Measurements from ENCODE around the gene PDK2. TPM values are rescaled to one million over a fixed set of nuclear protein-coding genes. Genes with fewer than 3 reads are reported as not detected.

PDK2 gene
- total RNA-seq, 4 donors from 2014 or later: 31.6 to 70.6 (median 58.1) TPM

- Histone ChIP-seq H3K9me3 (no peaks in the 10 kb centered on the region), H3K36me3 (no peaks in the 10 kb centered on the region), H3K27me3 (no peaks in the 10 kb centered on the region), H3K4me1 (peaks cover 0 to 25% (median 1%) of the 10 kb centered on the region in 3 donors), H3K4me3 (no peak overlapping the region), H3K27ac (peak overlapping the region in 3 of 4 donors; percentile 41 to 76 (median 57))
- ATAC-seq: peak; percentile 26
- WGBS, 2 donors (ENCODE audit: low coverage in 1 of 2): 28 to 72% methylated on average over 3 to 7 of the region's 12 CpGs
- no peak for TF ChIP-seq POLR2A (IDR thresholded peaks at IDR 0.05)
- TF ChIP-seq EP300 (IDR thresholded peaks at IDR 0.05): no peak
- TF ChIP-seq POLR2AphosphoS5 (IDR thresholded peaks at IDR 0.05): no peak
- TF ChIP-seq, protein P1, sequence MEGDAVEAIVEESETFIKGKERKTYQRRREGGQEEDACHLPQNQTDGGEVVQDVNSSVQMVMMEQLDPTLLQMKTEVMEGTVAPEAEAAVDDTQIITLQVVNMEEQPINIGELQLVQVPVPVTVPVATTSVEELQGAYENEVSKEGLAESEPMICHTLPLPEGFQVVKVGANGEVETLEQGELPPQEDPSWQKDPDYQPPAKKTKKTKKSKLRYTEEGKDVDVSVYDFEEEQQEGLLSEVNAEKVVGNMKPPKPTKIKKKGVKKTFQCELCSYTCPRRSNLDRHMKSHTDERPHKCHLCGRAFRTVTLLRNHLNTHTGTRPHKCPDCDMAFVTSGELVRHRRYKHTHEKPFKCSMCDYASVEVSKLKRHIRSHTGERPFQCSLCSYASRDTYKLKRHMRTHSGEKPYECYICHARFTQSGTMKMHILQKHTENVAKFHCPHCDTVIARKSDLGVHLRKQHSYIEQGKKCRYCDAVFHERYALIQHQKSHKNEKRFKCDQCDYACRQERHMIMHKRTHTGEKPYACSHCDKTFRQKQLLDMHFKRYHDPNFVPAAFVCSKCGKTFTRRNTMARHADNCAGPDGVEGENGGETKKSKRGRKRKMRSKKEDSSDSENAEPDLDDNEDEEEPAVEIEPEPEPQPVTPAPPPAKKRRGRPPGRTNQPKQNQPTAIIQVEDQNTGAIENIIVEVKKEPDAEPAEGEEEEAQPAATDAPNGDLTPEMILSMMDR (IDR thresholded peaks at IDR 0.05): no peak
These were observed 28.6 kb downstream of the PDK2 start for GRCh38 chr17:50123649-50124349.

- 80 to 86% methylated on average over 3 of the region's 4 CpGs for WGBS, 2 donors (ENCODE audit: low coverage in 1 of 2)
- no peaks in the 10 kb centered on the region for H3K27me3 ChIP-seq
- H3K36me3 ChIP-seq: no peaks in the 10 kb centered on the region
- no peak overlapping the region for H3K4me3 ChIP-seq
- TF ChIP-seq POLR2A (IDR thresholded peaks at IDR 0.05) (no peak), EP300 (IDR thresholded peaks at IDR 0.05) (no peak), POLR2AphosphoS5 (IDR thresholded peaks at IDR 0.05) (no peak)
- TF ChIP-seq, protein P1 (IDR thresholded peaks at IDR 0.05): no peak
- H3K4me1 ChIP-seq: peaks cover 0 to 42% (median 17%) of the 10 kb centered on the region in 3 donors
- no peaks in the 10 kb centered on the region for H3K9me3 ChIP-seq
- no peak overlapping the region for H3K27ac ChIP-seq
- ATAC-seq: no peak
These were observed 30.4 kb downstream of the PDK2 start for GRCh38 chr17:50125420-50125997.

DNA sequence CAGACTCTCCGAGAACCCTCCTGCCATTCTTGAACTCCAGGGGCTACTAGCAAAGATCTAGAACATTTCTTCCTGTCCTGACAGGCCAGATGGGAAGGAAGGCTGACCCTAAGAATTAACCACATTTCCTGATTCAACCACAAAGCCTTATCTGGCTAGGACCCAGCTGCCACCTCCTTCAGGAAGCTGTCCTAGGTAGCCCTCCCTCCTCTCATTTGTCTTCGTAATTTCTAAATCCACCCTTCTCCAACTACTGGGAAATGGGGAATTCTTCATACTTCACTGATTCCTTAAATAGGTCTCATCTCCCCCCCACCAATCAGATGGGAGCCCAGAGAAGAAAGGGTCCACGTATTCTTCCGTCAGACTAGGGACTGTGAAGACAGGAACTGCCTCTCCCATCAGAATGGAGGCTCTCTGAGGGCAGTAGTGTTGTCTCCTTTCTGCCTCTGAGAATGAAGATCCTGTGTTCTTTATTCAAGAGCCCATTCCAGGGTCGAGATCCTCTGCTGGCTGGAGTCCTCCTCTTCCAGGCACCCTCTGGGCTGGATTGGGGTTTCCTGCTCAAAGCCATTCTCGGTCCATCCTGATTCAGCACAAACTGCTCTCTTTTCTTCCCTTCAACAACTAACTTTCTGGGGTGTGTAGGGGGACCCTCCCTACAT lies 32.7 kb downstream of the PDK2 start:
- TF ChIP-seq, protein P1 (IDR thresholded peaks at IDR 0.05): no peak
- no peak for TF ChIP-seq POLR2A (IDR thresholded peaks at IDR 0.05)
- no peak for TF ChIP-seq POLR2AphosphoS5 (IDR thresholded peaks at IDR 0.05)
- no peak for TF ChIP-seq EP300 (IDR thresholded peaks at IDR 0.05)
- H3K27ac ChIP-seq: no peak overlapping the region
- no peak overlapping the region for H3K4me3 ChIP-seq
- no peaks in the 10 kb centered on the region for H3K27me3 ChIP-seq
- no peaks in the 10 kb centered on the region for H3K36me3 ChIP-seq
- H3K9me3 ChIP-seq: no peaks in the 10 kb centered on the region
- ATAC-seq: no peak
- WGBS, 2 donors (ENCODE audit: low coverage in 1 of 2): 56% methylated on average over 2 of the region's 6 CpGs; no CpG with 5 or more reads in 1 of the 2 donors
- H3K4me1 ChIP-seq: peaks cover 0 to 55% (median 20%) of the 10 kb centered on the region in 3 donors

- Histone ChIP-seq H3K27me3 (no peaks in the 10 kb centered on the region), H3K9me3 (no peaks in the 10 kb centered on the region), H3K4me3 (peak overlapping the region in 1 of 2 donors; percentile 64), H3K27ac (peak overlapping the region in 2 of 4 donors; percentile 38 to 56), H3K36me3 (no peaks in the 10 kb centered on the region), H3K4me1 (peaks cover 3 to 56% (median 29%) of the 10 kb centered on the region in 3 donors)
- ATAC-seq: no peak
- TF ChIP-seq POLR2AphosphoS5 (IDR thresholded peaks at IDR 0.05): no peak
- TF ChIP-seq EP300 (IDR thresholded peaks at IDR 0.05): no peak
- TF ChIP-seq, protein P1 (IDR thresholded peaks at IDR 0.05): no peak
- TF ChIP-seq POLR2A (IDR thresholded peaks at IDR 0.05): no peak
- WGBS, 2 donors (ENCODE audit: low coverage in 1 of 2): 29 to 31% methylated on average over 16 to 24 of the region's 32 CpGs
These were observed 33.5 kb downstream of the PDK2 start for GRCh38 chr17:50128441-50129352.
